ENCODE data around the gene SLCO3A1. TPM values are rescaled to one million over a fixed set of nuclear protein-coding genes. Genes with fewer than 3 reads are reported as not detected.

The SLCO3A1 gene
- total RNA-seq, 1 experiment from 2014 or later: 37.8 TPM

DNA sequence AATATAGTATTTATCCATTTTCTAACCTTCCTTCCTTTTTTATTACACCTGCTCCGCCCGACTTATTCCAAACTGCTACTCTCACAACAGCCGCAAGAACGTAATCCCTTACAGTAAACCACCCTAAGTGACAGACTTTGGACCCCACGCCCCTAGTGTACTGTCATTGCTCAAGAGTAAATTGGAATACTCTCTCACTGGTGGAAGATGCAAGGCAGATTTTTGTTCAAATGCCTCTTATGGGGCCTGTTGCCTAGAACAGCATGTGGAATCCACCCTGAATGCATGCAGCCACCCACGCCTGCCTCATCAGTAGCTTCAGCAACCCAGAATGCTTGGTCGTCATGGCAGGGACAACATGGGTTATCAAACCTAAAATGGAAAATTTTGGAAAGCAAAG is 313.9 kb downstream of the SLCO3A1 start:
- no peaks in the 10 kb centered on the region for H3K9me2 ChIP-seq (ENCODE audit: insufficient read depth)
- no peaks in the 10 kb centered on the region for H3F3A ChIP-seq (ENCODE audit: insufficient read depth, low read depth)
- CTCF ChIA-PET: no interaction called here

DNA sequence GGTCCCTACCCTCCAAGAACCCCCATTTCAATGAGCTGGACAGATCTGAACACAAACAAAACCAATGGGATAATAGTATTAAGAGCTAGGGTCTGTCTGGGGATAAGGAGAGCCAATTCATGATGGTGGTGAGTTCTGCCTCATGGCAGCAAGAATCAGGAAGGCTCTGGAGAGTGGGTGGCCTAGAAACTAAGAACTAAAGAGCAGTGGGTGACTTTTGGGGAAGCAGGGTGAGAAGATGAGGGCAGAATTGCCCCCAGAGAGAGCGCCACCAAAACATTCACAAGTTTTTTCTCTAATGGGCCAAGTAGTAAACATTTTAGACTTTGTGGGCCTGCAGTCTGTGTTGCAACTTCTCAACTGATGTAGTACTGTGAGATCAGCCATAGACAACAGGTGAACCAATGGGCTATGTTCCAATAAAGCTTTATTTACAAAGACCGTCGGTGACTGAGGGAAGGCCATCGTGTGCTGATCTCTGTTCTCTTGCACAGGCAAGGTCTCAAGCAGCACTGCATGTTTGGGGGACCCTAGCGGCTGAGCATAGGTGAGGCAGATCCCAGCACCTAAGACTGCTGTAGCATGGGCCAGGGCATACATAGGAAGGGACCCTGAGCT is 314.7 kb downstream of the SLCO3A1 start:
- intact Hi-C loops (cut with micrococcal nuclease; ENCODE audit: unreplicated experiment): no loop called here
- Histone ChIP-seq H3K4me1 (replicated peaks; ENCODE audit: insufficient read depth) (no peaks in the 10 kb centered on the region), H3F3A (ENCODE audit: insufficient read depth, low read depth) (no peaks in the 10 kb centered on the region), H3K27me3 (ENCODE audit: insufficient read depth, low read depth) (no peaks in the 10 kb centered on the region), H3K79me2 (ENCODE audit: low read depth) (no peaks in the 10 kb centered on the region), H3K4me3 (no peak overlapping the region), H3K36me3 (ENCODE audit: low read depth) (0 out of 2 replicates have a peak, but pooled peaks cover 5% of the 10 kb centered on the region), H2AFZ (no peak overlapping the region), H3K27ac (no peak overlapping the region), H4K20me1 (ENCODE audit: insufficient read depth) (no peaks in the 10 kb centered on the region), H3K9me2 (ENCODE audit: insufficient read depth) (no peaks in the 10 kb centered on the region), H3K4me2 (no peak overlapping the region), H3K9me3 (ENCODE audit: insufficient read depth, low read depth) (no peaks in the 10 kb centered on the region)
- BruUV-seq (replicated peaks): no TSS peak
- ChIA-PET POLR2A (ENCODE audit: unreplicated experiment) (interaction anchor here (0.5 kb wide), 1 partner anchor 287 kb away, joined by 4 read pairs; no protein-coding TSS in a partner anchor), CTCF (no interaction called here)
- DNase-seq: no peak
- TF ChIP-seq EZH2 (IDR thresholded peaks at IDR 0.05; ENCODE audit: low read depth): no peak
- TF ChIP-seq, protein P1, sequence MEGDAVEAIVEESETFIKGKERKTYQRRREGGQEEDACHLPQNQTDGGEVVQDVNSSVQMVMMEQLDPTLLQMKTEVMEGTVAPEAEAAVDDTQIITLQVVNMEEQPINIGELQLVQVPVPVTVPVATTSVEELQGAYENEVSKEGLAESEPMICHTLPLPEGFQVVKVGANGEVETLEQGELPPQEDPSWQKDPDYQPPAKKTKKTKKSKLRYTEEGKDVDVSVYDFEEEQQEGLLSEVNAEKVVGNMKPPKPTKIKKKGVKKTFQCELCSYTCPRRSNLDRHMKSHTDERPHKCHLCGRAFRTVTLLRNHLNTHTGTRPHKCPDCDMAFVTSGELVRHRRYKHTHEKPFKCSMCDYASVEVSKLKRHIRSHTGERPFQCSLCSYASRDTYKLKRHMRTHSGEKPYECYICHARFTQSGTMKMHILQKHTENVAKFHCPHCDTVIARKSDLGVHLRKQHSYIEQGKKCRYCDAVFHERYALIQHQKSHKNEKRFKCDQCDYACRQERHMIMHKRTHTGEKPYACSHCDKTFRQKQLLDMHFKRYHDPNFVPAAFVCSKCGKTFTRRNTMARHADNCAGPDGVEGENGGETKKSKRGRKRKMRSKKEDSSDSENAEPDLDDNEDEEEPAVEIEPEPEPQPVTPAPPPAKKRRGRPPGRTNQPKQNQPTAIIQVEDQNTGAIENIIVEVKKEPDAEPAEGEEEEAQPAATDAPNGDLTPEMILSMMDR (conservative IDR thresholded peaks at IDR 0.05): no peak

More for the DNA sequence above, 313.9 kb downstream of the SLCO3A1 start:
- POLR2A ChIA-PET (ENCODE audit: unreplicated experiment): no interaction called here
- H3K79me2 ChIP-seq (ENCODE audit: low read depth): no peaks in the 10 kb centered on the region
- no peak overlapping the region for H2AFZ ChIP-seq
- BruUV-seq (replicated peaks): no TSS peak
- no peak overlapping the region for H3K4me2 ChIP-seq
- no peak overlapping the region for H3K4me3 ChIP-seq
- no peak for DNase-seq
- no peak for TF ChIP-seq EZH2 (IDR thresholded peaks at IDR 0.05; ENCODE audit: low read depth)
- TF ChIP-seq, protein P1 (conservative IDR thresholded peaks at IDR 0.05): no peak
- 0 out of 2 replicates have a peak, but pooled peaks cover 5% of the 10 kb centered on the region for H3K36me3 ChIP-seq (ENCODE audit: low read depth)
- no peaks in the 10 kb centered on the region for H3K4me1 ChIP-seq (replicated peaks; ENCODE audit: insufficient read depth)
- no peak overlapping the region for H3K27ac ChIP-seq
- H4K20me1 ChIP-seq (ENCODE audit: insufficient read depth): no peaks in the 10 kb centered on the region
- no peaks in the 10 kb centered on the region for H3K27me3 ChIP-seq (ENCODE audit: insufficient read depth, low read depth)
- intact Hi-C loops (cut with micrococcal nuclease; ENCODE audit: unreplicated experiment): no loop called here
- H3K9me3 ChIP-seq (ENCODE audit: insufficient read depth, low read depth): no peaks in the 10 kb centered on the region

DNA sequence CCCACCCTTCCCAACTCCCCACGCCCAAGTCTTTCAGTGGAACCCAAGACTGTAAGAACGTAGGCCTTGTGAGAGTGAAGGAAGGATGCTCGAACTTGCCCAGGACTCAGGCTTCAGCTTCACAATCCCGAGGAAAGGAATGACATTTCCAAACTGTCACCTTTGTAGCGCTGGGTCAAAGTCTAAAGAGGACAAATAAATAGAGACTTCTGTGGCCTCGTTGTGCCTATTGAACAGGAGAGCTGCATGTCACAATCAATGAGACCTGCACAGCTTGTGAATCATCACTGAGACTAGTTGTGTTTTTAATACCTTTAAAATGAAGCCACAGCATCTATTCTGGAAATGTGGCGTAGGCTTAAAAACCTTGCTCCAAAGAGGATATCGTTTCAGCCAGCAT is 317.4 kb downstream of the SLCO3A1 start:
- Histone ChIP-seq H3K36me3 (ENCODE audit: low read depth) (no peaks in the 10 kb centered on the region), H3K27ac (no peak overlapping the region), H3K27me3 (ENCODE audit: insufficient read depth, low read depth) (no peaks in the 10 kb centered on the region), H3K79me2 (ENCODE audit: low read depth) (no peaks in the 10 kb centered on the region), H3K4me3 (no peak overlapping the region), H3K4me1 (replicated peaks; ENCODE audit: insufficient read depth) (no peaks in the 10 kb centered on the region), H3F3A (ENCODE audit: insufficient read depth, low read depth) (no peaks in the 10 kb centered on the region), H3K9me2 (ENCODE audit: insufficient read depth) (no peaks in the 10 kb centered on the region), H3K4me2 (no peak overlapping the region), H4K20me1 (ENCODE audit: insufficient read depth) (no peaks in the 10 kb centered on the region), H3K9me3 (ENCODE audit: insufficient read depth, low read depth) (no peaks in the 10 kb centered on the region), H2AFZ (no peak overlapping the region)
- ChIA-PET CTCF (no interaction called here), POLR2A (ENCODE audit: unreplicated experiment) (no interaction called here)
- BruUV-seq (replicated peaks): no TSS peak
- DNase-seq: no peak
- intact Hi-C loops (cut with micrococcal nuclease; ENCODE audit: unreplicated experiment): no loop called here
- TF ChIP-seq, protein P1 (conservative IDR thresholded peaks at IDR 0.05): no peak
- no peak for TF ChIP-seq EZH2 (IDR thresholded peaks at IDR 0.05; ENCODE audit: low read depth)

Measured in PC-9 (cell line).